ENCODE results near the gene CAMTA1. TPM values are rescaled to one million over a fixed set of nuclear protein-coding genes. Genes with fewer than 3 reads are reported as not detected.
"Not testable (repeated sequence)": the region's sequence is repeated elsewhere in the genome, so short reads cannot be mapped to it uniquely, and the experiment has no call there.

Gene CAMTA1
- total RNA-seq, 1 experiment from 2014 or later, result 118 TPM

DNA sequence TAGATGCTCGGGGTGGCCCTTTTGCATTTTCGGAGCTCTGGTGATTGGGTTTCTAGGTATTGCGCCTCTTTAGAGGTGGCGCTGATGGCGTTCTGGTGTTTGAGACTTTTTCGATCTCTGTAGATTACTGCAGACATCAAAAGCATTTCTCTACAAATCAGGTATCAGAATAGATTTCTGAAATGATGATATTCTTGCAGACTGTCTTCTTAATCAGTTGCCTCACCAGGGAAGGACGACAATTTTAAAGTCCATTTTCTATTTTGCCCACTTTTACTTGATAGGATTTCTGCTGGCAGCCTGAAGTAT lies 920.6 kb downstream of the CAMTA1 start:
- Histone ChIP-seq H3K36me3 (ENCODE audit: insufficient read depth, low read length) (no peaks in the 10 kb centered on the region), H3K9ac (ENCODE audit: low read length) (no peak overlapping the region), H3K9me3 (ENCODE audit: low read length) (no peaks in the 10 kb centered on the region), H3K79me2 (ENCODE audit: low read length) (no peaks in the 10 kb centered on the region), H3K9me2 (replicated peaks; ENCODE audit: insufficient read depth, low read length) (no peaks in the 10 kb centered on the region), H3K27ac (ENCODE audit: low read length) (no peak overlapping the region), H3K4me3 (ENCODE audit: low read length) (no peak overlapping the region), H3K27me3 (ENCODE audit: low read length) (0 out of 2 replicates have a peak, but pooled peaks cover 3% of the 10 kb centered on the region), H4K20me1 (ENCODE audit: insufficient read depth, low read depth, low read length) (0 out of 2 replicates have a peak, but pooled peaks cover 3% of the 10 kb centered on the region), H3K4me2 (ENCODE audit: low read depth, low read length, poor library complexity, severe bottlenecking) (no peak overlapping the region), H2AFZ (ENCODE audit: low read length) (no peak overlapping the region), H3K4me1 (ENCODE audit: low read length) (no peaks in the 10 kb centered on the region)
- DNase-seq, result no peak

DNA sequence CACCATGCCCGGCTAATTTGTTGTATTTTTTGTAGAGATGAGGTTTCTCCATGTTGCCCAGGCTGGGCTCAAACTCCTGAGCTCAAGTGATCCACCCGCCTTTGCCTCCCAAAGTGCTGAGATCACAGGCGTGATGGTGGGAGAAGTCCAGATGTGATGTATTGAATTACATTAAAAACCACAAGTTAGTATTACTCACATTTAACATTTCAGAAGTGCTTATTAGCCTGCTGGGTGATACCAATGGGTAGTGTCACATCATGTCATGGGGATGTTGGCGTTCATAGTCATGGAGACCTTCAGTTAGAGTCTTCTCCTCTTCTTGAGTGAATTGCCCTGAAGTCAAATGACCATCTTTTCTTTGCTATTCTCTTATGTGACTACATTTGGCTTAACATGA lies 922.3 kb downstream of the CAMTA1 start:
- Histone ChIP-seq H4K20me1 (ENCODE audit: insufficient read depth, low read depth, low read length) (no peaks in the 10 kb centered on the region), H2AFZ (ENCODE audit: low read length) (no peak overlapping the region), H3K4me3 (ENCODE audit: low read length) (no peak overlapping the region), H3K27ac (ENCODE audit: low read length) (no peak overlapping the region), H3K36me3 (ENCODE audit: insufficient read depth, low read length) (no peaks in the 10 kb centered on the region), H3K9ac (ENCODE audit: low read length) (no peak overlapping the region), H3K9me2 (replicated peaks; ENCODE audit: insufficient read depth, low read length) (no peaks in the 10 kb centered on the region), H3K27me3 (ENCODE audit: low read length) (0 out of 2 replicates have a peak, but pooled peaks cover 3% of the 10 kb centered on the region), H3K4me2 (ENCODE audit: low read depth, low read length, poor library complexity, severe bottlenecking) (no peak overlapping the region), H3K4me1 (ENCODE audit: low read length) (no peaks in the 10 kb centered on the region), H3K79me2 (ENCODE audit: low read length) (no peaks in the 10 kb centered on the region), H3K9me3 (ENCODE audit: low read length) (no peaks in the 10 kb centered on the region)
- DNase-seq, result no peak

DNA sequence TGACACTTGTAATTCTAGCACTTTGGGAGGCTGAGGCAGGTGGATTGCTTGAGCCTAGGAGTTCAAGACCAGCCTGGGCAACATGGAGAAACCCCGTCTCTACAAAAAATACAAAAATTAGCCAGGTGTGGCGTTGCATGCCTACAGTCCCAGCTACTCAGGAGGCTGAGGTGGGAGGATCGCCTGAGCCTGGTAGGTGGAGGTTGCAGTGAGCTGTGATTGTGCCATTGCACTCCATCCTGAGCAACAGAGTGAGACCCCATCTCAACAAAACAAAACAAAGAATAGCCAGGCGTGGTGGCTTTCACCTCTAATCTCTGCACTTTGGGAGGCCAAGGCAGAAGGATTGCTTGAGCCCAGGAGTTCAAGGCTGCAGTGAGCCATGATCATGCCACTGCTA lies 922.8 kb downstream of the CAMTA1 start:
- not testable (repeated sequence) for H3K4me2 ChIP-seq (ENCODE audit: low read depth, low read length, poor library complexity, severe bottlenecking); H3K36me3 ChIP-seq (ENCODE audit: insufficient read depth, low read length); H3K4me1 ChIP-seq (ENCODE audit: low read length); H3K4me3 ChIP-seq (ENCODE audit: low read length); H3K9me3 ChIP-seq (ENCODE audit: low read length); H3K27me3 ChIP-seq (ENCODE audit: low read length); H3K27ac ChIP-seq (ENCODE audit: low read length); DNase-seq; H3K9ac ChIP-seq (ENCODE audit: low read length); H2AFZ ChIP-seq (ENCODE audit: low read length); H4K20me1 ChIP-seq (ENCODE audit: insufficient read depth, low read depth, low read length); H3K9me2 ChIP-seq (replicated peaks; ENCODE audit: insufficient read depth, low read length); H3K79me2 ChIP-seq (ENCODE audit: low read length)

GRCh38 chr1:7710859-7711258 lies 925.6 kb downstream of the CAMTA1 start:
- no peak for DNase-seq
- no peak overlapping the region for H2AFZ ChIP-seq (ENCODE audit: low read length)
- H3K27ac ChIP-seq (ENCODE audit: low read length), result no peak overlapping the region
- no peaks in the 10 kb centered on the region for H3K9me3 ChIP-seq (ENCODE audit: low read length)
- no peaks in the 10 kb centered on the region for H3K4me1 ChIP-seq (ENCODE audit: low read length)
- H3K27me3 ChIP-seq (ENCODE audit: low read length), result 0 out of 2 replicates have a peak, but pooled peaks cover 3% of the 10 kb centered on the region
- H3K9ac ChIP-seq (ENCODE audit: low read length), result no peak overlapping the region
- H3K9me2 ChIP-seq (replicated peaks; ENCODE audit: insufficient read depth, low read length), result no peaks in the 10 kb centered on the region
- H4K20me1 ChIP-seq (ENCODE audit: insufficient read depth, low read depth, low read length), result no peaks in the 10 kb centered on the region
- no peaks in the 10 kb centered on the region for H3K79me2 ChIP-seq (ENCODE audit: low read length)
- H3K36me3 ChIP-seq (ENCODE audit: insufficient read depth, low read length), result no peaks in the 10 kb centered on the region
- no peak overlapping the region for H3K4me3 ChIP-seq (ENCODE audit: low read length)
- H3K4me2 ChIP-seq (ENCODE audit: low read depth, low read length, poor library complexity, severe bottlenecking), result no peak overlapping the region

DNA sequence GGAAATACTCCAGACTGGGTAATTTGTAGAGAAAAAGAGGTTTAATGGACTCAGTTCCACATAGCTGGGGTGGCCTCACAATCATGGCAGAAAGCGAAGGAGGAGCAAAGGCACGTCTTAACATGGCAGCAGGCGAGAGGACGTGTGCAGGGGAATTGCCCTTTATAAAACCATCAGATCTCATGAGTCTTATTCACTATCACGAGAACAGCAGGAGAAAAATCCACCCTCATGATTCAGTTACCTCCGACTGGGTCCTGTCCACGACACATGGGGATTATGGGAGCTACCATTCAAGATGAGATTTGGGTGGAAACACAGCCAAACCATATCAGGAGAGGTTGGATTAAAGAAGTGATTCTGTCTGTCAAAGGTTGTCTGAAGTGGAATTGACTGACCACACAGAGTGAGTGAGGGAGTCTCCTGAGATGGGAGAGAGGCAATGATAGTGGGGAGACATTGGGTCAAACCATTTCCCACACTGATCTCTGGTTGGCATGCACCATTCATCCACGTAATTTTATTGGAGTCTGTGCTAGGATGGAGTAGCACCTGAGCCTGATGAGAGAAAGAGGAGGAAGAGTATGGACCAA lies 927.6 kb downstream of the CAMTA1 start:
- H3K36me3 ChIP-seq (ENCODE audit: insufficient read depth, low read length), result no peaks in the 10 kb centered on the region
- H2AFZ ChIP-seq (ENCODE audit: low read length), result no peak overlapping the region
- H3K4me3 ChIP-seq (ENCODE audit: low read length), result no peak overlapping the region
- H3K4me2 ChIP-seq (ENCODE audit: low read depth, low read length, poor library complexity, severe bottlenecking), result no peak overlapping the region
- H3K9me2 ChIP-seq (replicated peaks; ENCODE audit: insufficient read depth, low read length), result no peaks in the 10 kb centered on the region
- no peaks in the 10 kb centered on the region for H3K79me2 ChIP-seq (ENCODE audit: low read length)
- 0 out of 2 replicates have a peak, but pooled peaks cover 3% of the 10 kb centered on the region for H3K27me3 ChIP-seq (ENCODE audit: low read length)
- DNase-seq, result no peak
- H3K9me3 ChIP-seq (ENCODE audit: low read length), result no peaks in the 10 kb centered on the region
- no peaks in the 10 kb centered on the region for H3K4me1 ChIP-seq (ENCODE audit: low read length)
- H4K20me1 ChIP-seq (ENCODE audit: insufficient read depth, low read depth, low read length), result no peaks in the 10 kb centered on the region
- H3K9ac ChIP-seq (ENCODE audit: low read length), result no peak overlapping the region
- H3K27ac ChIP-seq (ENCODE audit: low read length), result no peak overlapping the region

DNA sequence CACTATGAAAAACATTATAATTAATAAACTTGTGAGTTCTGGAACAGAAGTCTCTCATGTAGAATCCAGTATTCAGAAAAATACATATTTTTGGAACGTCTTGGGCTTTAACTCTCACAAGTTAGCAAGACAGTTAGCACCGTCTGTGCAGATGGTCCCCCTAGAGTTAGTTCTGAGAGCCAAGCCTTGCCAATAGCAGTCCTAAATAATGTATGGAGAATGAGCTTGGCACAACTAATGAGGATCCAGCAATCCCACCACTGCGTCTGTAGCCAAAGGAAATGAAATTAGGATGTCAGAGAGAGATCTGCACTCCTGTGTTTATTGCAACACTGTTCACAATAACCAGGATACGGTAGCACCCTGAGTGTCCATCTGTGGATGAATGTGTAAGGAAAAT lies 931.3 kb downstream of the CAMTA1 start:
- DNase-seq, result no peak
- Histone ChIP-seq H3K4me2 (ENCODE audit: low read depth, low read length, poor library complexity, severe bottlenecking) (no peak overlapping the region), H3K9me2 (replicated peaks; ENCODE audit: insufficient read depth, low read length) (no peaks in the 10 kb centered on the region), H3K79me2 (ENCODE audit: low read length) (no peaks in the 10 kb centered on the region), H3K27me3 (ENCODE audit: low read length) (no peaks in the 10 kb centered on the region), H3K9me3 (ENCODE audit: low read length) (no peaks in the 10 kb centered on the region), H3K27ac (ENCODE audit: low read length) (no peak overlapping the region), H4K20me1 (ENCODE audit: insufficient read depth, low read depth, low read length) (no peaks in the 10 kb centered on the region), H2AFZ (ENCODE audit: low read length) (no peak overlapping the region), H3K4me3 (ENCODE audit: low read length) (no peak overlapping the region), H3K9ac (ENCODE audit: low read length) (no peak overlapping the region), H3K36me3 (ENCODE audit: insufficient read depth, low read length) (no peaks in the 10 kb centered on the region), H3K4me1 (ENCODE audit: low read length) (no peaks in the 10 kb centered on the region)

DNA sequence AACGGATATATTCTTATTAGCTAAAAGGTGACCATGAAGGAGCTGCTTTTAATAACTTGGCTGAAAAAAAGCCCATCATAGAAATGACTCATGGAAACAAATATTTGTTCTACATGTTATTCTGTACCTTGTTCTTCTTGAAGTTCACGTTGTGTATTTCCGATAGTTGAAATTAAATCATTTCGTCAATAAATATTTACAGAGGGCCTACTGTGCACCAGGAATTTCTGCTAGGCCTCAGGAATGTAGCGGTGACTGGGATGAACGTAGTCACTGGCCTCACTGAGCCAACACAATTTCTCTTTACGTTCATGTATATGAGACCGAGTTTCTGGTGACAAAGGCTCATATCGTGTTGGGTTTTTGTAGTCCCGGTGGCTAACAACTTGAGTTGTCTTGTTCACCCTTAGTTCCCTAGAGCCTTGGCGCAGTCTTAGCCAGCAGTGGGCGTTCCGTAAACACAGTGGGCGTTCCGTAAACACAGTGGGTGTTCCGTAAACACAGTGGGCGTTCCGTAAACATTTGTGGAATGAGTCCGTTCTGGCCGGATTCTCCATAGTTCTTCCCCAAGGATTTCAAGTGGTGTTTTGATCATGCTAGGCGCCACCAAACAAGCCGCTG lies 932.6 kb downstream of the CAMTA1 start:
- H3K27me3 ChIP-seq (ENCODE audit: low read length), result no peaks in the 10 kb centered on the region

GRCh38 chr1:7719468-7720094 lies 934.3 kb downstream of the CAMTA1 start:
- H3K4me2 ChIP-seq (ENCODE audit: low read depth, low read length, poor library complexity, severe bottlenecking), result no peak overlapping the region
- H3K4me1 ChIP-seq (ENCODE audit: low read length), result no peaks in the 10 kb centered on the region
- no peaks in the 10 kb centered on the region for H4K20me1 ChIP-seq (ENCODE audit: insufficient read depth, low read depth, low read length)
- H3K36me3 ChIP-seq (ENCODE audit: insufficient read depth, low read length), result no peaks in the 10 kb centered on the region
- no peak overlapping the region for H3K27ac ChIP-seq (ENCODE audit: low read length)
- no peaks in the 10 kb centered on the region for H3K27me3 ChIP-seq (ENCODE audit: low read length)
- no peak overlapping the region for H3K9ac ChIP-seq (ENCODE audit: low read length)
- H3K79me2 ChIP-seq (ENCODE audit: low read length), result no peaks in the 10 kb centered on the region
- H3K9me3 ChIP-seq (ENCODE audit: low read length), result no peaks in the 10 kb centered on the region
- H2AFZ ChIP-seq (ENCODE audit: low read length), result no peak overlapping the region
- no peak for DNase-seq
- no peaks in the 10 kb centered on the region for H3K9me2 ChIP-seq (replicated peaks; ENCODE audit: insufficient read depth, low read length)
- no peak overlapping the region for H3K4me3 ChIP-seq (ENCODE audit: low read length)

More for the DNA sequence above, 932.6 kb downstream of the CAMTA1 start:
- H3K4me3 ChIP-seq (ENCODE audit: low read length), result no peak overlapping the region
- no peaks in the 10 kb centered on the region for H3K9me3 ChIP-seq (ENCODE audit: low read length)
- no peak for DNase-seq
- no peaks in the 10 kb centered on the region for H3K9me2 ChIP-seq (replicated peaks; ENCODE audit: insufficient read depth, low read length)
- no peaks in the 10 kb centered on the region for H3K4me1 ChIP-seq (ENCODE audit: low read length)
- no peaks in the 10 kb centered on the region for H3K79me2 ChIP-seq (ENCODE audit: low read length)
- H2AFZ ChIP-seq (ENCODE audit: low read length), result no peak overlapping the region
- H3K36me3 ChIP-seq (ENCODE audit: insufficient read depth, low read length), result no peaks in the 10 kb centered on the region
- no peak overlapping the region for H3K4me2 ChIP-seq (ENCODE audit: low read depth, low read length, poor library complexity, severe bottlenecking)
- no peaks in the 10 kb centered on the region for H4K20me1 ChIP-seq (ENCODE audit: insufficient read depth, low read depth, low read length)
- H3K9ac ChIP-seq (ENCODE audit: low read length), result no peak overlapping the region
- no peak overlapping the region for H3K27ac ChIP-seq (ENCODE audit: low read length)
